ENCODE measurements around the gene MAS1. TPM values are rescaled to one million over a fixed set of nuclear protein-coding genes. Genes with fewer than 3 reads are reported as not detected.

MAS1 gene
- total and polyA plus RNA-seq, 2 of the 13 experiments (the other 11 are each of a cell fraction or from before 2014, with no cell fraction given): not detected

DNA sequence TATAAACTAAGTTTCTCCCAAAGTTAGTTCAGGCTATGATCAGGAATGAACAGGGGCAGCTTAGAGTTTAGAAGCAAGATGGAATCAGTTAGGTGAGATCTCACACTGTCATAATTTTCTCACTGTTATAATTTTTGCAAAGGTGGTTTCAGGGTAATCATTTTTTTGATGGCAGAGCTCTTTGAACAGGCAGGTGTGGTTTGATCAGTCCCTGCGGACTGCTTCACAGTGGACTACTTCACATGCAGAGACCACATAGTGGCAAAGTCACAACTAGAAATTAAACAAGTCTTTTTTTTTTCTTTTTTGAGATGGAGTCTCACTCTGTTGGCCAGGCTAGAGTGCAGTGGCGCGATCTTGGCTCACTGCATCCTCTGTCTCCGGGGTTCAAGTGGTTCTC lies 6.8 kb downstream of the MAS1 start (continued):
- no peak for TF ChIP-seq ZNF160 (CRISPR knock-in tag; IDR thresholded peaks at IDR 0.05)

DNA sequence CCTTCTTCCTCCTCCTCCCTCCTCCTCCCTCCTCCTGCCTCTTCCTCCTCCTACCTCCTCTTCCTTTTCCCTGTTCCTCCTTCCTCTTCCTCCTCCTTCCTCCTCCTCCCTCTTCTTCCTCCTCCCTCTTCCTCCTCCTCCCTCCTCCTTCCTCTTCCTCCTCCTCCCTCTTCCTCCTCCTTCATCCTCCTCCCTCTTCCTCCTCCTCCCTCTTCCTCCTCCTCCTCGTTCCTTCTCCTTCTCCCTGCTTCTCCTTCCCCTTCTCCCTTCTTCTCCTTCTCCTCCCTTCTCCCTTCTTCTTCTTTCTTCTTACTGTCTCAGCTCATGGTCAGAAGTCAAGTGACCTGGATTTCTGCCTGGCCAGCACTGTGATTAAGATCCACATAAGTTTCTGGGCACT lies 7.7 kb downstream of the MAS1 start:
- H3K79me2 ChIP-seq (ENCODE audit: insufficient read depth, low read length): no peaks in the 10 kb centered on the region
- POLR2A ChIA-PET: no interaction called here
- no peak overlapping the region for H2AFZ ChIP-seq (ENCODE audit: low read length)
- no peak overlapping the region for H3K9ac ChIP-seq (ENCODE audit: insufficient read depth, low read depth, low read length)
- H3K36me3 ChIP-seq (replicated peaks in 1 of 2; ENCODE audit: control insufficient read depth in 1 of 2, insufficient read depth in 2 of 2, low read length in 2 of 2): no peaks in the 10 kb centered on the region
- FAIRE-seq: no peak
- peaks cover 7 to 39% of the 10 kb centered on the region in 2 experiments for H3K27me3 ChIP-seq (ENCODE audit: control insufficient read depth in 1 of 2, insufficient read depth in 2 of 2, low read length in 2 of 2)
- BruUV-seq (replicated peaks): no TSS peak
- DNase-seq (ENCODE audit: low spot score): no peak
- in situ Hi-C loops (cut with HindIII; ENCODE audit: extremely low pct_ligation_motif_present, low pct_unique_long_range_greater_than_20kb): no loop called here
- no peaks in the 10 kb centered on the region for H3K9me3 ChIP-seq (ENCODE audit: low read length)
- peak; percentile 67 for TF ChIP-seq PCBP2 (optimal IDR thresholded peaks at IDR 0.05; ENCODE audit: low read depth, low read length, poor library complexity, severe bottlenecking)
- TF ChIP-seq ZNF776 (CRISPR knock-in tag; IDR thresholded peaks at IDR 0.05): no peak
- TF ChIP-seq HNRNPK (IDR thresholded peaks at IDR 0.05; ENCODE audit: low read depth, low read length, poor library complexity, severe bottlenecking): peak; percentile 4
- CTCF ChIA-PET (ENCODE audit: low intra/inter-chr PET ratio, low total read pairs): no interaction called here
- intact Hi-C loops (cut with micrococcal nuclease; ENCODE audit: unreplicated experiment): no loop called here
- WGBS (ENCODE audit: low lambda C conversion rate): 2% methylated on average over 1 of the region's 1 CpG
- no peak for ATAC-seq
- no peak overlapping the region for H3K27ac ChIP-seq (ENCODE audit: extremely low read length, insufficient read depth, low read length)
- H4K20me1 ChIP-seq (ENCODE audit: insufficient read depth, low read length): no peaks in the 10 kb centered on the region
- H3K4me3 ChIP-seq (replicated peaks in 1 of 3; ENCODE audit: insufficient read depth in 1 of 3, low read depth in 2 of 3, low read length in 3 of 3): no peak overlapping the region
- H3K4me2 ChIP-seq (ENCODE audit: low read depth, low read length): no peak overlapping the region
- no peaks in the 10 kb centered on the region for H3K4me1 ChIP-seq (ENCODE audit: insufficient read depth, low read length)

DNA sequence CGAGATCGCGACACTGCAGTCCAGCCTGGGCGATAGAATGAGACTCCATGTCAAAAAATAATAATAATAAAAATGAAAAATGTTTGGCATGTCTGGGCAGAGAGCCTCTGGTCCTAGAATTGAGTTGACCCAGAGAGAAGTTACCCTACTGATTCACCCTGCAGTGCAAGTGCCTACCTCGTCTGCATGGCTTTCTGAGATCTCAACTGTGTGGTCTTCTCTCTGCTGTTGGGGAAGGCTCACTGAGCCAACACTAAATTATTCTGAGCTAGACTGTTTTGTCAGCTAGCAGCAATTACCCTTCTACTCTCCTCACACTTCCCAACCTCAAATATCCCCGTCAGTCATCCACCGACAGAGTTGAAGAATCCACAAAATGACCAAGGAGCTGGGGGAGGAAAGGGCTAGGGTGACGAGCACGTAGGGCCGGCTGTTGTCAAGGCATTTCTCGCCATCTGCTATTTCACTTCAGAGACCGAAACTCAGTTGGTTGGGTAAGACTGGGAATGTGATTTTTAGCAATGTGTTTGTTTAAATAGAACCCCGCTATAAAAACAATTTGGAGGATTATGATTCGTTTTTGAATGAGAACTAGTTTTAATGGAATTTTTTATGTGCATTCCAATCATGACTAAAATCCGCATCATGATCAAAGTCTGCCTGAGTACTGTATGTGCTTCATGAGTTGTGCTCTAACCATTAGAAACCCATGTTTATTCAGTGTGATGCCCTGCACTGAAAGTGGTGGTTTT lies 9.4 kb downstream of the MAS1 start:
- no TSS peak for BruUV-seq (replicated peaks)
- intact Hi-C loops (cut with micrococcal nuclease; ENCODE audit: unreplicated experiment): no loop called here
- DNase-seq (ENCODE audit: low spot score) (no peak), ATAC-seq (no peak), FAIRE-seq (no peak)
- 54% methylated on average over 15 of the region's 15 CpGs for WGBS (ENCODE audit: low lambda C conversion rate)
- H3K27me3 ChIP-seq (ENCODE audit: control insufficient read depth in 1 of 2, insufficient read depth in 2 of 2, low read length in 2 of 2): peaks cover 2 to 43% of the 10 kb centered on the region in 2 experiments
- ChIA-PET POLR2A (no interaction called here), CTCF (ENCODE audit: low intra/inter-chr PET ratio, low total read pairs) (no interaction called here)
- H3K4me2 ChIP-seq (ENCODE audit: low read depth, low read length): no peak overlapping the region
- H4K20me1 ChIP-seq (ENCODE audit: insufficient read depth, low read length): no peaks in the 10 kb centered on the region
- no peaks in the 10 kb centered on the region for H3K79me2 ChIP-seq (ENCODE audit: insufficient read depth, low read length)
- no peak overlapping the region for H3K9ac ChIP-seq (ENCODE audit: insufficient read depth, low read depth, low read length)
- H3K36me3 ChIP-seq (replicated peaks in 1 of 2; ENCODE audit: control insufficient read depth in 1 of 2, insufficient read depth in 2 of 2, low read length in 2 of 2): no peaks in the 10 kb centered on the region
- in situ Hi-C loops (cut with HindIII; ENCODE audit: extremely low pct_ligation_motif_present, low pct_unique_long_range_greater_than_20kb): no loop called here
- H3K27ac ChIP-seq (ENCODE audit: extremely low read length, insufficient read depth, low read length): no peak overlapping the region
- H2AFZ ChIP-seq (ENCODE audit: low read length): no peak overlapping the region
- H3K9me3 ChIP-seq (ENCODE audit: low read length): no peaks in the 10 kb centered on the region
- H3K4me3 ChIP-seq (replicated peaks in 1 of 3; ENCODE audit: insufficient read depth in 1 of 3, low read depth in 2 of 3, low read length in 3 of 3): no peak overlapping the region
- H3K4me1 ChIP-seq (ENCODE audit: insufficient read depth, low read length): no peaks in the 10 kb centered on the region
- TF ChIP-seq ZNF850 (CRISPR knock-in tag; conservative IDR thresholded peaks at IDR 0.05): no peak
- TF ChIP-seq CENPT (CRISPR knock-in tag; IDR thresholded peaks at IDR 0.05; ENCODE audit: low read depth): no peak
- TF ChIP-seq ZNF83 (CRISPR knock-in tag; IDR thresholded peaks at IDR 0.05; ENCODE audit: borderline replicate concordance): no peak
- no peak for TF ChIP-seq ZFP36L2 (CRISPR knock-in tag; IDR thresholded peaks at IDR 0.05)
- TF ChIP-seq, protein P1, sequence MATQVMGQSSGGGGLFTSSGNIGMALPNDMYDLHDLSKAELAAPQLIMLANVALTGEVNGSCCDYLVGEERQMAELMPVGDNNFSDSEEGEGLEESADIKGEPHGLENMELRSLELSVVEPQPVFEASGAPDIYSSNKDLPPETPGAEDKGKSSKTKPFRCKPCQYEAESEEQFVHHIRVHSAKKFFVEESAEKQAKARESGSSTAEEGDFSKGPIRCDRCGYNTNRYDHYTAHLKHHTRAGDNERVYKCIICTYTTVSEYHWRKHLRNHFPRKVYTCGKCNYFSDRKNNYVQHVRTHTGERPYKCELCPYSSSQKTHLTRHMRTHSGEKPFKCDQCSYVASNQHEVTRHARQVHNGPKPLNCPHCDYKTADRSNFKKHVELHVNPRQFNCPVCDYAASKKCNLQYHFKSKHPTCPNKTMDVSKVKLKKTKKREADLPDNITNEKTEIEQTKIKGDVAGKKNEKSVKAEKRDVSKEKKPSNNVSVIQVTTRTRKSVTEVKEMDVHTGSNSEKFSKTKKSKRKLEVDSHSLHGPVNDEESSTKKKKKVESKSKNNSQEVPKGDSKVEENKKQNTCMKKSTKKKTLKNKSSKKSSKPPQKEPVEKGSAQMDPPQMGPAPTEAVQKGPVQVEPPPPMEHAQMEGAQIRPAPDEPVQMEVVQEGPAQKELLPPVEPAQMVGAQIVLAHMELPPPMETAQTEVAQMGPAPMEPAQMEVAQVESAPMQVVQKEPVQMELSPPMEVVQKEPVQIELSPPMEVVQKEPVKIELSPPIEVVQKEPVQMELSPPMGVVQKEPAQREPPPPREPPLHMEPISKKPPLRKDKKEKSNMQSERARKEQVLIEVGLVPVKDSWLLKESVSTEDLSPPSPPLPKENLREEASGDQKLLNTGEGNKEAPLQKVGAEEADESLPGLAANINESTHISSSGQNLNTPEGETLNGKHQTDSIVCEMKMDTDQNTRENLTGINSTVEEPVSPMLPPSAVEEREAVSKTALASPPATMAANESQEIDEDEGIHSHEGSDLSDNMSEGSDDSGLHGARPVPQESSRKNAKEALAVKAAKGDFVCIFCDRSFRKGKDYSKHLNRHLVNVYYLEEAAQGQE (IDR thresholded peaks at IDR 0.05; ENCODE audit: borderline replicate concordance in 1 of 2, low read depth in 1 of 2, low read length in 2 of 2): no peak
- TF ChIP-seq, protein P2, sequence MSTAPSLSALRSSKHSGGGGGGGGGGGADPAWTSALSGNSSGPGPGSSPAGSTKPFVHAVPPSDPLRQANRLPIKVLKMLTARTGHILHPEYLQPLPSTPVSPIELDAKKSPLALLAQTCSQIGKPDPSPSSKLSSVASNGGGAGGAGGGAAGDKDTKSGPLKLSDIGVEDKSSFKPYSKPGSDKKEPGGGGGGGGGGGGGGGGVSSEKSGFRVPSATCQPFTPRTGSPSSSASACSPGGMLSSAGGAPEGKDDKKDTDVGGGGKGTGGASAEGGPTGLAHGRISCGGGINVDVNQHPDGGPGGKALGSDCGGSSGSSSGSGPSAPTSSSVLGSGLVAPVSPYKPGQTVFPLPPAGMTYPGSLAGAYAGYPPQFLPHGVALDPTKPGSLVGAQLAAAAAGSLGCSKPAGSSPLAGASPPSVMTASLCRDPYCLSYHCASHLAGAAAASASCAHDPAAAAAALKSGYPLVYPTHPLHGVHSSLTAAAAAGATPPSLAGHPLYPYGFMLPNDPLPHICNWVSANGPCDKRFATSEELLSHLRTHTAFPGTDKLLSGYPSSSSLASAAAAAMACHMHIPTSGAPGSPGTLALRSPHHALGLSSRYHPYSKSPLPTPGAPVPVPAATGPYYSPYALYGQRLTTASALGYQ (CRISPR knock-in tag; IDR thresholded peaks at IDR 0.05): no peak
- TF ChIP-seq ZSCAN30 (CRISPR knock-in tag; IDR thresholded peaks at IDR 0.05): no peak

Data from HepG2 (cell line).